HL-60/S4 treated with retinoic acid at 250 ng/mL for 4 days and 3 days (cell line): ENCODE measurements around the gene IL17B.
"Not testable (repeated sequence)": the region's sequence is repeated elsewhere in the genome, so short reads cannot be mapped to it uniquely, and the experiment has no call there.

Experiments
- in situ Hi-C: fragments of 300-500 bp; cut with MboI; formaldehyde crosslinking; loops from 2 replicates; pipeline ENCODE4 v1.7.0; 2022; ENCODE audit warnings: low sequenced_read_pairs

Gene IL17B

GRCh38 chr5:149403923-149404745 lies 25.0 kb upstream of the IL17B start:
- in situ Hi-C loops, result no loop called here

DNA sequence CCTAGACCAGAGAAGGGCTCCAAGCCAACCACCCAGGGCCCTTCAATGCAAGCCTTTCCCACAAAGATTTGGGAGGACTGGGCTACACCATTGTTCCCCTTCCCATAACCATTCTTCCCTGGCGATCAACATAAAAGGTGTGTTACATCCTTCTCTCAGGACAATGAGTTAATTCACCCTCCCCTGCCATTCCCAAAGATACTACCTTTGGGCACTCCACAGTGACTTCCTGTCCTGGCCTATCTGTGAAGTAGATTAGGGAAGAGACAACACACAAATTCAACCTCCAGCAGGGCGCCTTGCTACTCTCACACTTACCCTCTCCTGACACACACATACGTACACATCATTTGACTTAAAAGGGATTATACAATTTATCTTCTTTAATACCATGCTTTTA lies 23.2 kb upstream of the IL17B start:
- in situ Hi-C loops, result no loop called here

- in situ Hi-C loops, result no loop called here
Measured at GRCh38 chr5:149401051-149401450, 22.0 kb upstream of the IL17B start.

- in situ Hi-C loops, result no loop called here
Measured at GRCh38 chr5:149400304-149400703, 21.2 kb upstream of the IL17B start.

- in situ Hi-C loops, result no loop called here
Measured at GRCh38 chr5:149399775-149400174, 20.7 kb upstream of the IL17B start.

DNA sequence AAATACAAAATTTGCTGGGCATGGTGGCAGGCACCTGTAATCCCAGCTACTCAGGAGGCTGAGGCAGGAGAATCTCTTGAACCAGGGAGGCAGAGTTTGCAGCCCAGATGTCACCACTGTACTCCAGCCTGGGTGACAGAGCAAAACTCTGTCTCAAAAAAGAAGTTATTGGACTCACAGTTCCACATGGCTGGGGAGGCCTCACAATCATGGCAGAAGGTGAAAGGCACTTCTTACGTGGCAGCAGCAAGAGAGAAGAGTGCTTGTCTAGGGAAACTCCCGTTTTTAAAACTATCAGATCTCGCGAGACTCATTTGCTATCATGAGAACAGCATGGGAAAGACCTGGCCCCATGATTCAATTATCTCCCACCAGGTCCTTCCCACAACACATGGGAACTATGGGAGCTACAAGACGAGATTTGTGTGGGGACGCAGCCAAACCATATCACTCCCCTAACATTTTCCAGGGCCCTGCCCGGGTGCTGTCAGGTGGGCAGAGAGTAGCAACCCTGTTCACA lies 19.7 kb upstream of the IL17B start:
- in situ Hi-C loops, result not testable (repeated sequence)

DNA sequence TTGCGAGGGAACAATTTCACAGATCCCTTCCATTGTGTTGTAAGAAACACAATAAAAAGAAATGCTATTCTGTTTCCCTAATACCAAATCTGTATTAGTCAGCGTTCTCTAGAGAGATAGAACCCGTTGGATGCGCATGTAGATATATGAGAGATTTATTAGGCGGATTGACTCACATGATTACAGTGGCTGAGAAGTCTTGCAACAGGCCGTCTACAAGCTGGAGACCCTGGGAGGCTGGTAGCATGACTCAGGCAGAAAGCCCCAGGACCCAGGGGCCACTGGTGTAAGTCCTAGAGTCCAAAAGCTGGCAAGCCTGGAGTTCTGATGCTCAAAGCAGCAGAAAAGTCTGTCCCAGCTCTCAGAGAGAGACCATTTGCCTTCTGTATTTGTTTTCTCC lies 18.4 kb upstream of the IL17B start:
- in situ Hi-C loops, result no loop called here

GRCh38 chr5:149394996-149395395 lies 15.9 kb upstream of the IL17B start:
- in situ Hi-C loops, result not testable (repeated sequence)

GRCh38 chr5:149392718-149393117 lies 13.6 kb upstream of the IL17B start:
- in situ Hi-C loops, result no loop called here

DNA sequence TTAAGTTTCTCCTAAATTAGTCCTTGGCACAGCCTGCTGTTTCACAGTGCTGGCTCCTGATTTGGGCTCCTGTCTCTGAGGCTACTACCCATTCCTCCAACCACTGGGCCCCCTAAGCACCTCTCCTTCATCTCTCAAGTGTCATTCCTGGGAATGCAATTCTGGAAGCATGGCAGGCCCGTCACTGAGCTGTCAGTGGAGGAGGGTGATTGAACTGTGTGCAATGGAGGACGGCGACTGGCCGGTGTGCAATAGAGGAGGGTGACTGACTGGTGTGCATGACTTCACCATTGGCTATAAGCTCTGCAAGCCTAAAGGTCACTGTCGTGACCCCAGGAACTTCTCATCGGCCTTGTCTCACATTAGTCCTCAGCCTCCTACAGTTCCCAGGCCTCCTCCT lies 12.4 kb upstream of the IL17B start:
- in situ Hi-C loops, result no loop called here

GRCh38 chr5:149391076-149391475 lies 12.0 kb upstream of the IL17B start:
- in situ Hi-C loops, result not testable (repeated sequence)

DNA sequence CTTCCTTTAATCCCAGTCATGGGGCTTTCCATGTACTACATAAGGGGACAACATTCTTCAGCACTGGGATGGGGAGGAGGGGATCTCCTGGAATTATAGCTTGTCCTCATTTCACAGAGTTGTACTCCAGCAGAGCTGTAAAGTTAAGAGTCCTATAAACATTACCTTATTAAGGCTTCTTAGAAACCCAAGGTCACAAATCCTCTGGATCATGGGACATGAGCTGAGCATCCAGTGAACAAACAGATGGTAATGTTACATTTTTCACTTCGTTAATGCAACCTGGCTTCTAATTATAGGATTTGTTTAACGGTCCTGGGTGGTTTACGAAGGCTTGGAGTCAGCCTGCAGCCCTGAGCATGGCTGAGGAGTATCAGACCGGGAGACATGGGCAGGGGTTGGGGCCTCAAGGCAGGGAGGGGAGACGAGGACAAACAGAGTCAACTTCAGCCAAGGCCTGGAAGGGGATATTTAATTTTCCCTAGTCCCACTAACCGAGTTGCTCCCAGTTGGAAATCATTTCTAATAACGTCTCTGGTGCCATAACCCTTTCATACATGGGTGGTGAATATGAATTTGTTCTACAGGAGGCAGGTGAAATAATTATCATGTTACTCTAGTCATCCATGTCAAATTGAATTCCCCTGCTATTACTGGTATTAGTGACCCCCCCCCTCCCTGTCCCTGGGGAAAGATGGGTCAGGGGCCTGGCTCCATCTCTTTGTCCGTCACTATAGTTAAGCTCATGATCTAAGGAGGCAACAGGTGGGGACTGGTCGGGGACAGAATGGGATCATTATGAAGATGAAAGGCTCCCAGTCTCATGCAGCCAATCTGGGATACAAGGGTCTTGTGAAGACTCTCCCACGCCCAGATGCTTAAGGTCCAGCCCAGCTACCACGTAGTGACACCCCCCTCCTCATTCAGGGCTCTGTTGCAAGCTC lies 10.7 kb upstream of the IL17B start:
- in situ Hi-C loops, result loop anchor here (10.0 kb wide), 1 partner anchor 45 kb away; no protein-coding TSS in a partner anchor

DNA sequence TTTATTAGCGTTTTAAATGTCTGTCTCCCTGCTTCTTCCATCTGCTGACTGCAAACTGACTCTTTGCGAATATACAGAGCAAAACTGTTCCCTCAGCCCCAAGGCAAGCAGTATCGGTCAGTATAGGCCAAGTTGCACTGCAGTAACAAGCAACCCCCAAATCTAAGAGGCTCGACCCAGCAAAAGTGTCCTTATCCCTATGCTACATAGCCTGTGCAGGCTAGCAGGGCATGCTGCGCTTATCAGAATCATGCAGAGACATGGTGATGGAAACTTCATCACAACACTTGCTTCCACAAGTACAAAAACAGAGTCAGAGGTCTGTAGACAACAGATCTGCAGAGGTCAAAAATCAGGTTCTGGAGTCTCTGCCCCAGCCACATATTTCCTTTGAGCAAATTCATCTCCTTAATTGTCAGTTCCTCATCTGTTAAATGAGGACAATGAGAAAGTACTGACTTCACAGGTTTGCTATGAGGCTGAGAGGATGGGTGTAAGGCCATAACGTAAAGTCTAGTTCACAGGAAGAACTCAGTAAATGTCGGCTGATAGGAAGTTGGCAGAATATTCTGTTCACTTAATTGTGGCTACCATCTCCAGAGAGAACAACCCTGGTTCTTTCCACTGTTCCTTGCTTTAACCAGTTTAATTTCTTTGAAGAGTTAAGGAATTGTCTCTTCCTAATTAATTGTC lies 9.6 kb upstream of the IL17B start:
- in situ Hi-C loops, result loop anchor here (10.0 kb wide), 1 partner anchor 46 kb away; no protein-coding TSS in a partner anchor

GRCh38 chr5:149387982-149388381 lies 8.9 kb upstream of the IL17B start:
- in situ Hi-C loops, result loop anchor here (10.0 kb wide), 1 partner anchor 47 kb away; no protein-coding TSS in a partner anchor

DNA sequence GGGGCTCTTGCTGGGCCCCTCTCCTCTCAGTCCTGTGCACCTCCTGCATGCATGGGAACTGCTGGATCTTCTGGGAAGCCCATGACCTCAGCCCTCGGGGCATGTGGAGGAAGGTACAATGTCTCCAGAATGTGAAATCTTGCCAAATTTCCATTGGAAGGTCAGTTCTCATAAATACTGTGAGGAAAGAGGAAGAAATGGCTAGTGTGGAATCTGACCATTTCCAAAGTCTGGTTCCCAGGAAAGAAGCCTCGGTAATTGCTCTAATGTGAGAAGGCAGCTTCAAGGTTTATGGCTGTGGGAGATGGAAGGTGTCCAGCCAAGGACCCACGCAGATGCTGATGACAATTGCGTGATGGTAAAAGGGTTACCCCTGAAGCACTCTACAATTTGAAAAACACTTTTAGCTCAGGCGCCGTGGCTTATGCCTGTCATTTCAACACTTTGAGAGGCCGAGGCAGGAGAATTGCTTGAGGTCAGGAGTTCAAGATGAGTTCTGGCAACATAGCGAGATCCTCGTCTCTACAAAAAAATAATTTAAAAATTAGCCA lies 8.1 kb upstream of the IL17B start:
- in situ Hi-C loops, result loop anchor here (10.0 kb wide), 1 partner anchor 48 kb away; no protein-coding TSS in a partner anchor

DNA sequence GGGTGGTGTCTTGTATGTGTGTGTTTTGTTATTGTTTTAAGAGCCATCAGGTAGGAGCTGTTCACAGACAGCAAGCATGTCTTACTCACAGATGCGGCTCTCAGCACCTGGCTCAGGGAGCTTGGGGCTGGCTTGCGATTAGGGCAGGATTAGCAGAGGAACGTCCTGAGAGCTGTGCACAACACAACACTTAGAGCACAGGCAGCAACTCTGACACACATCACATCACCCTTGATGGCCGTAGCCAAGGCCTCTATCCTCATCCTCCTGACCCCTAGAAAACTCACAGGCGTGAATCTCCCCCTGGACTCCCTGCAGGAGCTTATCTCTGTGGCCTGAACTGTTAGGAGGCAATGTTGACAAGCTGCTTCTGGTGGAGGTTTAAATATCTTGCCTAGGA lies 7.1 kb upstream of the IL17B start:
- in situ Hi-C loops, result loop anchor here (10.0 kb wide), 1 partner anchor 49 kb away; no protein-coding TSS in a partner anchor

GRCh38 chr5:149383399-149383798 lies 4.3 kb upstream of the IL17B start:
- in situ Hi-C loops, result loop anchor here (10.0 kb wide), 1 partner anchor 51 kb away; no protein-coding TSS in a partner anchor

- in situ Hi-C loops, result loop anchor here (10.0 kb wide), 1 partner anchor 52 kb away; no protein-coding TSS in a partner anchor
Measured at GRCh38 chr5:149382517-149383220, 3.6 kb upstream of the IL17B start.

DNA sequence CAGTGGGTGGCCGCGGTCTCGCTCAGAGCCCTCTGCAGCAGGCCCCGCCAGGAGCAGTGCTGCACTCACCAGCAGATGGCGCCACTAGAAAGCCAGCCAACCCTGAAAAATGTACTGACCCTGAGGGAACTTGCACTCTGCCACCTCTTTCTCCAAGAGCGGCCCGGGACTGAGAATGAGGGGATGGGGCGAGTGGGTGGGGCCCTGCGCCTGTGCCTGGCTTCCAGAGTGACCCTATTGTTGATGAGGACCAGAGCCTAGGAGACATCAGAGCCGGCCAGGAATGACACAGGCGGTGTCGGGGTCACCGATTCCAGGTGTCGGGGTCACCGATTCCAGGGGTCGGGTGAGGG lies 2.9 kb upstream of the IL17B start:
- in situ Hi-C loops, result loop anchor here (10.0 kb wide), 1 partner anchor 53 kb away; no protein-coding TSS in a partner anchor
